Loucy (cell line): Measurements from ENCODE around the gene SEMA6D.

Experiments used
- H2AFZ ChIP-seq: fragments of 200-600 bp; sonication (generic); 2 replicates; pipeline ENCODE4 v1.6.0; 2016; ENCODE audit warnings: antibody characterized with exemption, mild to moderate bottlenecking, low read length, moderate library complexity
- H3F3A ChIP-seq: fragments of 200-600 bp; 2 replicates; pipeline ENCODE4 v1.6.0; 2016; ENCODE audit warnings: antibody characterized with exemption, low read depth, mild to moderate bottlenecking
- H3K27me3 ChIP-seq: fragments of 200-600 bp; sonication (generic); 2 replicates; pipeline ENCODE4 v1.6.1; 2014; ENCODE audit warnings: low read length, mild to moderate bottlenecking; ENCODE audit not compliant: insufficient read depth, poor library complexity, severe bottlenecking
- H3K36me3 ChIP-seq: fragments of 200-600 bp; sonication (generic); 2 replicates; pipeline ENCODE4 v1.6.1; 2016; ENCODE audit warnings: low read length; ENCODE audit not compliant: insufficient read depth
- H3K4me1 ChIP-seq: fragments of 200-600 bp; sonication (generic); 2 replicates; pipeline ENCODE4 v1.5.1; 2014; ENCODE audit warnings: low read length, mild to moderate bottlenecking; ENCODE audit not compliant: insufficient read depth, poor library complexity, severe bottlenecking
- H3K4me2 ChIP-seq: fragments of 200-600 bp; sonication (generic); 2 replicates; pipeline ENCODE4 v1.6.0; 2014; ENCODE audit warnings: antibody characterized with exemption, low read length, low read depth, mild to moderate bottlenecking; ENCODE audit not compliant: poor library complexity, severe bottlenecking
- H3K4me3 ChIP-seq: fragments of 200-600 bp; sonication (generic); 2 replicates; pipeline ENCODE4 v1.5.1; 2014; ENCODE audit warnings: low read length, mild to moderate bottlenecking, mixed read lengths; ENCODE audit not compliant: poor library complexity, severe bottlenecking
- H3K79me2 ChIP-seq: fragments of 200-600 bp; sonication (generic); 2 replicates; pipeline ENCODE4 v1.6.1; 2014; ENCODE audit warnings: low read length; ENCODE audit not compliant: insufficient read depth
- H3K9ac ChIP-seq: fragments of 200-600 bp; sonication (generic); 2 replicates; pipeline ENCODE4 v1.6.0; 2014; ENCODE audit warnings: mild to moderate bottlenecking, low read depth, low read length, moderate library complexity; ENCODE audit not compliant: poor library complexity, severe bottlenecking
- H3K9me2 ChIP-seq: fragments of 200-600 bp; sonication (generic); replicated peaks from 2 replicates; pipeline ENCODE4 v1.6.1; 2016; ENCODE audit warnings: low read depth, low read length, mixed read lengths
- H3K9me3 ChIP-seq: fragments of 200-600 bp; sonication (generic); 2 replicates; pipeline ENCODE4 v1.6.1; 2014; ENCODE audit warnings: mild to moderate bottlenecking, antibody characterized with exemption, low read length, low read depth; ENCODE audit not compliant: insufficient read depth
- H4K20me1 ChIP-seq: fragments of 200-600 bp; sonication (generic); 2 replicates; pipeline ENCODE4 v1.6.0; 2014; ENCODE audit warnings: antibody characterized with exemption, low read length, mild to moderate bottlenecking; ENCODE audit not compliant: insufficient read depth, poor library complexity, severe bottlenecking
- CTCF ChIP-seq: fragments of 200-600 bp; sonication (generic); conservative IDR thresholded peaks from 2 replicates; pipeline ENCODE4 v1.5.1; 2014; ENCODE audit warnings: mild to moderate bottlenecking, antibody characterized with exemption, low read length
- EZH2phosphoT487 ChIP-seq: fragments of 200-600 bp; IDR thresholded peaks from 2 replicates; pipeline ENCODE4 v1.6.1; 2018; ENCODE audit warnings: antibody characterized with exemption, mild to moderate bottlenecking, moderate library complexity, borderline replicate concordance

SEMA6D gene

GRCh38 chr15:47766406-47766805 lies 49.1 kb downstream of the SEMA6D start:
- H3K36me3 ChIP-seq: no peaks in the 10 kb centered on the region
- no peak overlapping the region for H3K4me3 ChIP-seq
- no peaks in the 10 kb centered on the region for H3K4me1 ChIP-seq
- no peaks in the 10 kb centered on the region for H3F3A ChIP-seq
- H3K9ac ChIP-seq: no peak overlapping the region
- no peaks in the 10 kb centered on the region for H3K9me2 ChIP-seq
- TF ChIP-seq EZH2phosphoT487: no peak
- TF ChIP-seq CTCF: no peak
- no peaks in the 10 kb centered on the region for H3K27me3 ChIP-seq
- no peaks in the 10 kb centered on the region for H3K79me2 ChIP-seq
- H3K4me2 ChIP-seq: no peak overlapping the region
- 0 out of 2 replicates have a peak, but pooled peaks cover 5% of the 10 kb centered on the region for H3K9me3 ChIP-seq
- no peak overlapping the region for H2AFZ ChIP-seq
- H4K20me1 ChIP-seq: no peaks in the 10 kb centered on the region

GRCh38 chr15:47767035-47767434 lies 49.7 kb downstream of the SEMA6D start:
- H3K4me2 ChIP-seq: no peak overlapping the region
- no peaks in the 10 kb centered on the region for H3F3A ChIP-seq
- no peaks in the 10 kb centered on the region for H3K79me2 ChIP-seq
- no peaks in the 10 kb centered on the region for H3K36me3 ChIP-seq
- H2AFZ ChIP-seq: no peak overlapping the region
- H3K9me2 ChIP-seq: no peaks in the 10 kb centered on the region
- no peak overlapping the region for H3K9ac ChIP-seq
- H3K27me3 ChIP-seq: no peaks in the 10 kb centered on the region
- 0 out of 2 replicates have a peak, but pooled peaks cover 5% of the 10 kb centered on the region for H3K9me3 ChIP-seq
- no peaks in the 10 kb centered on the region for H3K4me1 ChIP-seq
- no peaks in the 10 kb centered on the region for H4K20me1 ChIP-seq
- TF ChIP-seq CTCF (no peak), EZH2phosphoT487 (no peak)
- H3K4me3 ChIP-seq: no peak overlapping the region

GRCh38 chr15:47768735-47769134 lies 51.4 kb downstream of the SEMA6D start:
- no peak overlapping the region for H3K4me3 ChIP-seq
- H3K4me2 ChIP-seq: no peak overlapping the region
- no peaks in the 10 kb centered on the region for H3K4me1 ChIP-seq
- no peak overlapping the region for H3K9ac ChIP-seq
- no peaks in the 10 kb centered on the region for H4K20me1 ChIP-seq
- H3K9me2 ChIP-seq: no peaks in the 10 kb centered on the region
- H3K79me2 ChIP-seq: no peaks in the 10 kb centered on the region
- H3K36me3 ChIP-seq: no peaks in the 10 kb centered on the region
- TF ChIP-seq CTCF (no peak), EZH2phosphoT487 (no peak)
- H3F3A ChIP-seq: no peaks in the 10 kb centered on the region
- 0 out of 2 replicates have a peak, but pooled peaks cover 5% of the 10 kb centered on the region for H3K9me3 ChIP-seq
- no peaks in the 10 kb centered on the region for H3K27me3 ChIP-seq
- H2AFZ ChIP-seq: no peak overlapping the region
